ENCODE measurements around the gene CREB3L4.

DNA sequence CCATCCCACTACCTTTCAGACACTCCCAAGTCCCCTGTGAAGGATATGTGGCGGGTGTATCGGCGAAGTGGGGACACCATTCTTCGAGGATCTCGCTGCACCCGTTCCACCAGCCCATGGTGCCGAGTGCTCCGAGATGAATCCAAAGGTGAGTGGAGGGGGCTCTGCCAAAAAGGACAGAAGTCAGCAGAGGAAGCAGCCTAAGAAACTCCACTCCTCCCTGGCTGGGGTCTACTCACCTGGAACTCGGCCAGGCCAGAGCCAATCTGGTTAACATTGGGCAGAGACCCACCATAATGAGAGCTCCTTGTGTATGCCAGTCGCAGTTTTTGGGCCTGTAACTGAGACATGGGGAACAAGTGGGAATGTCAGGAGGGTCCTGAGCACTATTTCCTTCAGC, 12.9 kb upstream of the CREB3L4 start:
- no peak for TF ChIP-seq POLR2A (IDR thresholded peaks at IDR 0.05)
- TF ChIP-seq, protein P1, sequence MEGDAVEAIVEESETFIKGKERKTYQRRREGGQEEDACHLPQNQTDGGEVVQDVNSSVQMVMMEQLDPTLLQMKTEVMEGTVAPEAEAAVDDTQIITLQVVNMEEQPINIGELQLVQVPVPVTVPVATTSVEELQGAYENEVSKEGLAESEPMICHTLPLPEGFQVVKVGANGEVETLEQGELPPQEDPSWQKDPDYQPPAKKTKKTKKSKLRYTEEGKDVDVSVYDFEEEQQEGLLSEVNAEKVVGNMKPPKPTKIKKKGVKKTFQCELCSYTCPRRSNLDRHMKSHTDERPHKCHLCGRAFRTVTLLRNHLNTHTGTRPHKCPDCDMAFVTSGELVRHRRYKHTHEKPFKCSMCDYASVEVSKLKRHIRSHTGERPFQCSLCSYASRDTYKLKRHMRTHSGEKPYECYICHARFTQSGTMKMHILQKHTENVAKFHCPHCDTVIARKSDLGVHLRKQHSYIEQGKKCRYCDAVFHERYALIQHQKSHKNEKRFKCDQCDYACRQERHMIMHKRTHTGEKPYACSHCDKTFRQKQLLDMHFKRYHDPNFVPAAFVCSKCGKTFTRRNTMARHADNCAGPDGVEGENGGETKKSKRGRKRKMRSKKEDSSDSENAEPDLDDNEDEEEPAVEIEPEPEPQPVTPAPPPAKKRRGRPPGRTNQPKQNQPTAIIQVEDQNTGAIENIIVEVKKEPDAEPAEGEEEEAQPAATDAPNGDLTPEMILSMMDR (IDR thresholded peaks at IDR 0.05), result no peak
